Breast epithelium (tissue), 4 donors: ENCODE data around the gene KCTD16. TPM values are rescaled to one million over a fixed set of nuclear protein-coding genes. Genes with fewer than 3 reads are reported as not detected.

Experiments
- DNase-seq, 2 donors: peaks; one replicate each; pipeline ENCODE4 v3.0.0-alpha.2; 2019; ENCODE audit warnings: low spot score in 2 of 2
- H3K27ac ChIP-seq, 2 donors: fragments of 200-600 bp; sonication (generic) in 1 of 2; one replicate each; pipeline ENCODE4 v1.5.1; 2016 to 2019; ENCODE audit warnings: mild to moderate bottlenecking in 1 of 2
- H3K27me3 ChIP-seq, 2 donors: fragments of 200-600 bp; sonication (generic) in 1 of 2; one replicate each; pipeline versions ENCODE4 v1.5.1 to v1.6.0; 2017 to 2019; ENCODE audit warnings: control low read depth in 1 of 2, mild to moderate bottlenecking in 1 of 2
- H3K36me3 ChIP-seq: fragments of 200-600 bp; one replicate; pipeline ENCODE4 v1.5.1; 2019
- H3K4me1 ChIP-seq, 2 donors: fragments of 200-600 bp; sonication (generic); one replicate each; pipeline ENCODE4 v1.5.1; 2016 to 2019; ENCODE audit warnings: control low read depth in 1 of 2
- H3K4me3 ChIP-seq, 3 donors: fragments of 200-600 bp; sonication (generic); 1 replicate in 2 of 3; 2 replicates in 1 of 3; pipeline ENCODE4 v1.5.1; 2016 to 2019; ENCODE audit warnings: mild to moderate bottlenecking in 3 of 3, moderate library complexity in 2 of 3
- H3K9me3 ChIP-seq, 2 donors: fragments of 200-600 bp; sonication (generic) in 1 of 2; one replicate each; pipeline ENCODE4 v1.5.1; 2016 to 2019; ENCODE audit warnings: control low read depth in 1 of 2
- CTCF ChIP-seq, 3 donors: fragments of 450-650 bp; IDR thresholded peaks; one replicate each; pipeline ENCODE4 v1.5.1; 2016 to 2017; ENCODE audit warnings: antibody characterized with exemption in 3 of 3, mild to moderate bottlenecking in 3 of 3, moderate library complexity in 3 of 3
- POLR2A ChIP-seq: fragments of 450-650 bp; IDR thresholded peaks from one replicate; pipeline ENCODE4 v1.6.1; 2016; ENCODE audit warnings: antibody characterized with exemption, mild to moderate bottlenecking, moderate library complexity
- POLR2AphosphoS5 ChIP-seq, 3 donors: sonication (generic); formaldehyde crosslinking; IDR thresholded peaks; one replicate each; pipeline ENCODE4 v1.6.1; 2017; ENCODE audit warnings: antibody characterized with exemption in 3 of 3
- intact Hi-C: fragments of 100-400 bp; cut with DNase I; formaldehyde crosslinking; loops from one replicate; pipeline ENCODE4 v1.15.1; 2023; ENCODE audit warnings: low total_unique reads
- total RNA-seq, 3 donors: library from RNA; depleted of rRNA; stranded (reverse); fragments of >200 nt; gene quantifications; one replicate each; pipeline ENCODE4 v1.1.0, GENCODE V29; 2016

KCTD16 gene
- total RNA-seq, 3 donors from 2014 or later: under 0.01 to 0.33 (median 0.32) TPM

GRCh38 chr5:144142824-144143162 is 27.9 kb upstream of the KCTD16 start:
- DNase-seq: no peak
- no peaks in the 10 kb centered on the region for H3K4me1 ChIP-seq
- no peaks in the 10 kb centered on the region for H3K27me3 ChIP-seq
- H3K4me3 ChIP-seq: no peak overlapping the region
- no peak overlapping the region for H3K27ac ChIP-seq
- no peak for TF ChIP-seq CTCF (IDR thresholded peaks at IDR 0.05)
- no peak for TF ChIP-seq POLR2AphosphoS5 (IDR thresholded peaks at IDR 0.05)
- TF ChIP-seq POLR2A: no peak
- H3K36me3 ChIP-seq: no peaks in the 10 kb centered on the region
- no peaks in the 10 kb centered on the region for H3K9me3 ChIP-seq
- intact Hi-C loops: no loop called here

- Histone ChIP-seq H3K27ac (no peak overlapping the region), H3K27me3 (no peaks in the 10 kb centered on the region), H3K9me3 (no peaks in the 10 kb centered on the region), H3K4me3 (no peak overlapping the region), H3K4me1 (no peaks in the 10 kb centered on the region), H3K36me3 (no peaks in the 10 kb centered on the region)
- DNase-seq: no peak
- TF ChIP-seq POLR2AphosphoS5 (IDR thresholded peaks at IDR 0.05): no peak
- TF ChIP-seq POLR2A: no peak
- TF ChIP-seq CTCF (IDR thresholded peaks at IDR 0.05): no peak
- intact Hi-C loops: no loop called here
Measured at GRCh38 chr5:144143625-144144024, 27.0 kb upstream of the KCTD16 start.

DNA sequence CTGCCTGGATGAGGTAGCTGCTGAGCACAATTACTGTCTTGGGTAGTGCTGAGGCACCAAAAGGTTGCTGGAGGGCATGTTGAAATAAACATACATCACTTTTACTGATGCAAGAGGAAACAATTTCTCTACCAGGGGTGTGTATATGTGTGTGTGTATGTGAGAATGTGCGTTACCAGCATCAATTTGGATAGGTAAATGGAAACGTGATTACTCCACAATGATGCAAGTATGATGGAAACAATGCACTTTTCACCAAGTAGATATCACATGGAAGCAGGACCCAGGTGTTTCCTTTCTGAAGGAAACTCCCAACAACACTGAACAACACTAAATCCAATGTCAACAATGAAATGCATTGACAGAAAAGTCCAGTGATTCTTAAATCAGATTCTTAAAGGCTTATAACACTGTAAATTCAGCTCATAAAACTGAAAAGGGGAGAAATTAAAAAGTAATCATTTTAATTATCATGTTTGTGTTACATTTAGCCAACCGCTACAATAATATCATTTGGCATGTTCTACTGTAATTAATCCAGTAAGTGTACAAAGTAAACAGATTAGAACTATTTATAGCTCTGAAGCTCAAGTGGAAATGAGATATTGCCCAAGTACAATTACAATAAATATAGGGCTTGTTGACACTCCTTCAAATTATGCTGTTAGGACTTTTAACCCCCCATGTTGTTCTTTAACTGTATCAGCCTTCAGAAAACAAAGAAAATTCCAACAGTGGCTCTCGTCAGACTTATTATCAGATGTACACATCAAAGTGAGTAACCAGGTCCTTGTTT is 25.5 kb upstream of the KCTD16 start:
- intact Hi-C loops: no loop called here
- H3K4me1 ChIP-seq: no peaks in the 10 kb centered on the region
- H3K9me3 ChIP-seq: no peaks in the 10 kb centered on the region
- H3K27me3 ChIP-seq: no peaks in the 10 kb centered on the region
- TF ChIP-seq POLR2A (no peak), POLR2AphosphoS5 (IDR thresholded peaks at IDR 0.05) (peak in 2 of 3 donors; percentile 14 to 54), CTCF (IDR thresholded peaks at IDR 0.05) (no peak)
- no peak overlapping the region for H3K27ac ChIP-seq
- no peak for DNase-seq
- H3K36me3 ChIP-seq: no peaks in the 10 kb centered on the region
- H3K4me3 ChIP-seq: no peak overlapping the region

DNA sequence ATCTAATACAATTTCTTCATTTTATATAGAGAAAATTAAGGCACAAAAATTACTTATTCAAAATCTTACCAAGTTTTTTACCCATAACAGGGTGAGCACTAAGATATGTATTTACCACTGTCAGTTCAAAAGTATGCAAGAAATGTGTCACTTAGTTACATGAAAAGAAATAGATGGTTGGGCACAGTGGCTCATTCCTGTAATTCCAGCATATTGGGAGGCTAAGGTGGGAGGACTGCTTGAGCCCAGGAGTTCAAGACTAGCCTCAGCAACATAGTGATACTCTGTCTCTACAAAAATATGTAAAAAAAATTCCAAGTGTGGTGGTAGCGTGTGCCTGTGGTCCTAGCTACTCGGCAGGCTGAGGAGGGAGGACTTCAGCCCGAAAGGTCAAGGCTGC is 19.6 kb upstream of the KCTD16 start:
- H3K36me3 ChIP-seq: no peaks in the 10 kb centered on the region
- TF ChIP-seq CTCF (IDR thresholded peaks at IDR 0.05): no peak
- H3K4me3 ChIP-seq: no peak overlapping the region
- intact Hi-C loops: no loop called here
- H3K27me3 ChIP-seq: no peaks in the 10 kb centered on the region
- no peaks in the 10 kb centered on the region for H3K9me3 ChIP-seq
- H3K27ac ChIP-seq: no peak overlapping the region
- no peaks in the 10 kb centered on the region for H3K4me1 ChIP-seq
- DNase-seq: no peak

DNA sequence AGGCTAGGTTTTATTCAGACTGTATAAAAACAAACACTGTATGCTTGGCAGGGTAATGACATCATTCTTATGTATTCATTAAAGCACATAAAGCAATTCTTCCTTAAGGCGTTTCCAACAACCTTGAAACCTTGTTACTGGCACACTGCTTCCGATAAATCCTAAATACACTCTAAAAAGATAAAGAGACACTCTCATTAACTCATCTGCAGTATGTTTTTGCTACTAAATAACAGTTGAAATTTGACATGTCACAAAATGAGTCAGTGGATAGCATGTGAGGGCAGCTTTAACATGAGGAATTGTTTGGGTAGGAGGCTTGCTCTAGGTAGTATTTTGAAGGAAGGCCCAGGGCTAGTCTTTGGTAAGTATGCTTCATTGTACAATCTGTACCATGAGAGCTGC is 13.9 kb upstream of the KCTD16 start:
- Histone ChIP-seq H3K27ac (no peak overlapping the region), H3K4me1 (no peaks in the 10 kb centered on the region), H3K27me3 (no peaks in the 10 kb centered on the region), H3K36me3 (no peaks in the 10 kb centered on the region), H3K4me3 (no peak overlapping the region), H3K9me3 (no peaks in the 10 kb centered on the region)
- intact Hi-C loops: no loop called here
- no peak for DNase-seq
- no peak for TF ChIP-seq POLR2A
- no peak for TF ChIP-seq CTCF (IDR thresholded peaks at IDR 0.05)
- no peak for TF ChIP-seq POLR2AphosphoS5 (IDR thresholded peaks at IDR 0.05)
